K562 (cell line): ENCODE data around the gene IRAK2. TPM values are rescaled to one million over a fixed set of nuclear protein-coding genes. Genes with fewer than 3 reads are reported as not detected.

Source experiments
- BRCA1 ChIP-seq, 2 experiments: fragments of 450-650 bp in 1 of 2; sonication (generic) in 1 of 2; formaldehyde crosslinking in 1 of 2; IDR thresholded peaks; 2 replicates each; pipeline versions ENCODE4 v1.5.0 to v1.6.1; 2017 to 2020; ENCODE audit warnings: mild to moderate bottlenecking in 1 of 2, missing genetic modification reagents in 1 of 2
- CCAR2 ChIP-seq: fragments of 200-400 bp; formaldehyde crosslinking; IDR thresholded peaks from 2 replicates; pipeline ENCODE4 v1.6.1; 2017; ENCODE audit warnings: mild to moderate bottlenecking, low read depth, low read length
- CGGBP1 ChIP-seq: fragments of 250-450 bp; sonication (Bioruptor Pico); IDR thresholded peaks from 2 replicates; pipeline ENCODE4 v1.9.0; 2021; ENCODE audit warnings: mild to moderate bottlenecking
- E2F5 ChIP-seq: sonication (generic); formaldehyde crosslinking; IDR thresholded peaks from 2 replicates; pipeline ENCODE4 v1.8.0; 2022; ENCODE audit warnings: mild to moderate bottlenecking, missing genetic modification reagents
- ELK3 ChIP-seq: fragments of 450-650 bp; formaldehyde crosslinking; IDR thresholded peaks from 2 replicates; pipeline ENCODE4 v1.4.0; 2020; ENCODE audit warnings: mild to moderate bottlenecking
- ESRRB ChIP-seq: fragments of 250-450 bp; sonication (Bioruptor Pico); IDR thresholded peaks from 2 replicates; pipeline ENCODE4 v1.5.0; 2020; ENCODE audit warnings: mild to moderate bottlenecking, moderate library complexity, borderline replicate concordance
- HDAC2 ChIP-seq: fragments of 450-650 bp; IDR thresholded peaks from 2 replicates; pipeline ENCODE4 v1.6.1; 2016; ENCODE audit warnings: mild to moderate bottlenecking
- IRF1 ChIP-seq: sonication (generic); formaldehyde crosslinking; IDR thresholded peaks from 2 replicates; pipeline ENCODE4 v1.8.0; 2022; ENCODE audit warnings: missing genetic modification reagents, mild to moderate bottlenecking, borderline replicate concordance
- MTA2 ChIP-seq: fragments of 450-650 bp; IDR thresholded peaks from 2 replicates; pipeline ENCODE4 v1.6.1; 2016; ENCODE audit warnings: low read depth
- NRF1 ChIP-seq, 2 experiments: fragments of 450-650 bp; IDR thresholded peaks in 1 of 2; conservative IDR thresholded peaks in 1 of 2; 2 replicates each; pipeline ENCODE4 v1.6.1; 2014; ENCODE audit warnings: mild to moderate bottlenecking in 2 of 2
- PHB2 ChIP-seq: fragments of 450-650 bp; IDR thresholded peaks from 2 replicates; pipeline ENCODE4 v1.6.1; 2017; ENCODE audit warnings: low read depth
- RAD21 ChIP-seq, 2 experiments: fragments of 250-450 bp in 1 of 2; fragments of 450-650 bp in 1 of 2; sonication (Bioruptor Pico) in 1 of 2; formaldehyde crosslinking in 1 of 2; IDR thresholded peaks in 1 of 2; conservative IDR thresholded peaks in 1 of 2; 2 replicates each; pipeline versions ENCODE4 v1.4.0 to v1.8.0; 2020 to 2022; ENCODE audit warnings: mild to moderate bottlenecking in 2 of 2, moderate library complexity in 1 of 2
- SFPQ ChIP-seq: fragments of 200-400 bp; formaldehyde crosslinking; IDR thresholded peaks from 2 replicates; pipeline ENCODE4 v1.6.1; 2017; ENCODE audit warnings: mild to moderate bottlenecking, low read depth, low read length, moderate library complexity
- UBTF ChIP-seq, 2 experiments: IDR thresholded peaks; 2 replicates each; pipeline ENCODE4 v1.6.1; 2012; ENCODE audit warnings: improper control_type of control experiment in 2 of 2, low read depth in 2 of 2, low read length in 2 of 2, borderline replicate concordance in 1 of 2
- WHSC1 ChIP-seq: IDR thresholded peaks from one replicate; pipeline ENCODE4 v1.6.1; 2012; ENCODE audit warnings: low read length, control low read depth, inconsistent platforms
- ZBTB17 ChIP-seq: fragments of 450-650 bp; formaldehyde crosslinking; IDR thresholded peaks from 2 replicates; pipeline ENCODE4 v1.4.0; 2020; ENCODE audit warnings: mild to moderate bottlenecking
- ZBTB8A ChIP-seq: fragments of 450-650 bp; IDR thresholded peaks from 2 replicates; pipeline ENCODE4 v1.6.1; 2018; ENCODE audit warnings: mild to moderate bottlenecking, moderate library complexity; ENCODE audit not compliant: partially characterized antibody
- ZNF143 ChIP-seq: sonication (generic); formaldehyde crosslinking; IDR thresholded peaks from 2 replicates; pipeline ENCODE4 v1.9.0; 2022; ENCODE audit warnings: mild to moderate bottlenecking, missing genetic modification reagents
- ZNF764 ChIP-seq: fragments of 250-450 bp; sonication (Bioruptor Pico); IDR thresholded peaks from 2 replicates; pipeline ENCODE4 v1.4.0; 2020; ENCODE audit warnings: low read depth, mild to moderate bottlenecking, moderate library complexity
- polyA plus RNA-seq, 8 experiments: library from polyadenylated mRNA; depleted of rRNA in 4 of 8; stranded (reverse) in 5 of 8; unstranded in 3 of 8; fragments of >200 nt; fragmentation: Nextera tagmentation in 2 of 8; fragmentation: Illumina TruSeq in 1 of 8; extraction: Ambion mirVana in 2 of 8; extraction: Trizol in 1 of 8; gene quantifications; 2 replicates each; pipeline versions ENCODE4 v1.2.1 to v1.2.3, GENCODE V29; 2011 to 2014; ENCODE audit warnings: inconsistent platforms in 1 of 8, missing spikeins in 1 of 8
- total RNA-seq, 7 experiments: library from RNA; depleted of rRNA in 6 of 7; stranded (reverse); fragments of >200 nt in 6 of 7; fragmentation: Illumina TruSeq in 2 of 7; extraction: Trizol in 2 of 7; gene quantifications; 2 replicates each; pipeline versions ENCODE4 v1.2.1 to v1.2.3, GENCODE V29; 2011 to 2021; ENCODE audit warnings: low replicate concordance in 1 of 7

The IRAK2 gene
- total and polyA plus RNA-seq, 9 of the 15 experiments (the other 6 are each of a cell fraction or from before 2014, with no cell fraction given): 0.42 to 4.4 (median 2.7) TPM

GRCh38 chr3:10115326-10116137 lies 49.2 kb upstream of the IRAK2 start, which contains the start of gene BRK1 (continued):
- 0 out of 4 replicates have a peak, but pooled peaks have one; percentile 10 to 12 for TF ChIP-seq RAD21 (CRISPR knock-in tag; conservative IDR thresholded peaks at IDR 0.05 in 1 of 2, IDR thresholded peaks at IDR 0.05 in 1 of 2)
- no peak for TF ChIP-seq IRF1 (CRISPR knock-in tag)
- no peak for TF ChIP-seq PHB2
- no peak for TF ChIP-seq E2F5
- no peak for TF ChIP-seq BRCA1 (IDR thresholded peaks at IDR 0.05)
- TF ChIP-seq BRCA1 (CRISPR knock-in tag; IDR thresholded peaks at IDR 0.05): no peak
- TF ChIP-seq ESRRB (CRISPR knock-in tag): no peak
- TF ChIP-seq HDAC2: peak; percentile 74; the same call in 1 of the 2 replicates
- TF ChIP-seq MTA2: no peak
- no peak for TF ChIP-seq ELK3 (CRISPR knock-in tag)
- no peak for TF ChIP-seq UBTF (IDR thresholded peaks at IDR 0.05; ENCODE audit: borderline replicate concordance in 1 of 2, low read depth in 2 of 2, low read length in 2 of 2)
- no peak for TF ChIP-seq ZNF764
- TF ChIP-seq ZBTB17 (CRISPR knock-in tag): no peak
- TF ChIP-seq SFPQ: no peak
- no peak for TF ChIP-seq ZNF143 (CRISPR knock-in tag)
- no peak for TF ChIP-seq WHSC1
- peak; percentile 79 for TF ChIP-seq CGGBP1
- no peak for TF ChIP-seq CCAR2
- TF ChIP-seq NRF1 (conservative IDR thresholded peaks at IDR 0.05 in 1 of 2, IDR thresholded peaks at IDR 0.05 in 1 of 2): peak; percentile 99
- TF ChIP-seq ZBTB8A: no peak
